ENCODE results near the gene SUN5. TPM values are rescaled to one million over a fixed set of nuclear protein-coding genes. Genes with fewer than 3 reads are reported as not detected.

Gene SUN5
- total and polyA plus RNA-seq, 11 donors, result not detected

DNA sequence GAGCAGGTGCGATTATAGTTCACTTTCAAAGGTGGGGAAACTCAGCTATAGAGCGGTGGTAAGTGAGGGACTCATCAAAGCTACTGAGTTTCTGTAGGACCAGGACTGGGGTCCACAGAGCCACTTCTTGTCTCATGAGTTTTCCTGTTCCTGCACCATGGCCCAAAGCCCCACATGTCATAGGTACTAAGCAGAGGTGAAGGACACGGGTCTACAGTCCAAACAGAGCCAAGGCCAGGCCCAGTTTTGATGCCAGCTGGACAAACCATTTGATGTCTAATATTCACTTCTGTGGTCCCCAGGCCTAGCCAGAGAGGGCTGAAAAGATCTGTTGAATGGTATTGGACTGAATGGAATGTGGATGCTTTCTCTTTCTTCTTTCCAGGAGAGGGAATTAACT, 38.2 kb upstream of the SUN5 start:
- intact Hi-C loops (cut with DNase I), result no loop called here
- DNase-seq (no peak), ATAC-seq (no peak)
- no peak overlapping the region for H3K27ac ChIP-seq
- no peaks in the 10 kb centered on the region for H3K27me3 ChIP-seq
- WGBS, 4 donors, result 81 to 97% (median 84%) methylated on average over 3 of the region's 3 CpGs
- peaks cover 0 to 23% (median 13%) of the 10 kb centered on the region in 12 donors for H3K9me3 ChIP-seq
- TF ChIP-seq POLR2A (IDR thresholded peaks at IDR 0.05) (no peak), CTCF (IDR thresholded peaks at IDR 0.05) (no peak)
- H3K4me3 ChIP-seq, result no peak overlapping the region
- no peaks in the 10 kb centered on the region for H3K4me1 ChIP-seq
- no peaks in the 10 kb centered on the region for H3K36me3 ChIP-seq

GRCh38 chr20:33038243-33038642, 34.0 kb upstream of the SUN5 start:
- intact Hi-C loops (cut with DNase I), result no loop called here
- H3K27me3 ChIP-seq, result no peaks in the 10 kb centered on the region
- no peak for TF ChIP-seq POLR2A (IDR thresholded peaks at IDR 0.05)
- no peak for TF ChIP-seq CTCF (IDR thresholded peaks at IDR 0.05)
- H3K36me3 ChIP-seq, result no peaks in the 10 kb centered on the region
- H3K27ac ChIP-seq, result no peak overlapping the region
- H3K4me1 ChIP-seq, result no peaks in the 10 kb centered on the region
- peaks cover 0 to 5% (median 0%) of the 10 kb centered on the region in 12 donors for H3K9me3 ChIP-seq
- WGBS, 4 donors, result 87 to 92% (median 89%) methylated on average over 4 of the region's 4 CpGs
- ATAC-seq (no peak), DNase-seq (no peak)
- H3K4me3 ChIP-seq, result no peak overlapping the region

DNA sequence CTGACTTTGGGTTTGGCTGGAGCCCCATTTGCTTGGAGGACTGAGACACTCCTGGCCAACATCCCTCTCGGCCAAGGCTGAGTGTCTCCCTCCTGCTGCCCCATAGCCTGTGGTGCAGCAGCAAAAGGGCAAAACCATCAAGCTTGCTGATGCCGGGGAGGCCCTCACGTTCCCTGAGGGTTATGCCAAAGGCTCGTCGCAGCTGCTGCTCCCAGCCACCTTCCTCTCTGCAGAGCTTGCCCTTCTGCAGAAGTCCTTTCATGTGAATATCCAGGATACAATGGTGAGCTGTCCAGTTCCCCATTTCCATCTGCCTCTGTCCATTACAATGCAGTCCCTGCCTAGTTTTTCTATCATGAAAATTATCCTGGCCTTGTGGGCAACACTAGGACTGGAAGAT, 33.2 kb upstream of the SUN5 start:
- Histone ChIP-seq H3K9me3 (peaks cover 0 to 6% (median 0%) of the 10 kb centered on the region in 12 donors), H3K27me3 (no peaks in the 10 kb centered on the region), H3K27ac (no peak overlapping the region), H3K4me1 (no peaks in the 10 kb centered on the region), H3K36me3 (no peaks in the 10 kb centered on the region), H3K4me3 (no peak overlapping the region)
- 62 to 68% (median 67%) methylated on average over 5 of the region's 5 CpGs for WGBS, 4 donors
- DNase-seq (no peak), ATAC-seq (no peak)
- intact Hi-C loops (cut with DNase I), result no loop called here
- TF ChIP-seq CTCF (IDR thresholded peaks at IDR 0.05) (no peak), POLR2A (IDR thresholded peaks at IDR 0.05) (no peak)

GRCh38 chr20:33034901-33035492, 30.8 kb upstream of the SUN5 start:
- Histone ChIP-seq H3K4me3 (no peak overlapping the region), H3K27ac (no peak overlapping the region), H3K36me3 (no peaks in the 10 kb centered on the region), H3K9me3 (peaks cover 0 to 6% (median 0%) of the 10 kb centered on the region in 12 donors), H3K27me3 (no peaks in the 10 kb centered on the region), H3K4me1 (no peaks in the 10 kb centered on the region)
- ATAC-seq (no peak), DNase-seq (no peak)
- TF ChIP-seq CTCF (IDR thresholded peaks at IDR 0.05) (no peak), POLR2A (IDR thresholded peaks at IDR 0.05) (no peak)
- intact Hi-C loops (cut with DNase I), result no loop called here
- WGBS, 4 donors, result 77 to 84% (median 82%) methylated on average over 4 to 6 of the region's 6 CpGs
